Measurements from ENCODE around the gene CRYGB. TPM values are rescaled to one million over a fixed set of nuclear protein-coding genes. Genes with fewer than 3 reads are reported as not detected.
A peak's percentile ranks its signal among the peaks of the same experiment; 100 is the strongest.
"Not testable (repeated sequence)": the region's sequence is repeated elsewhere in the genome, so short reads cannot be mapped to it uniquely, and the experiment has no call there.

CRYGB gene
- total and polyA plus RNA-seq, 4 donors, result not detected

DNA sequence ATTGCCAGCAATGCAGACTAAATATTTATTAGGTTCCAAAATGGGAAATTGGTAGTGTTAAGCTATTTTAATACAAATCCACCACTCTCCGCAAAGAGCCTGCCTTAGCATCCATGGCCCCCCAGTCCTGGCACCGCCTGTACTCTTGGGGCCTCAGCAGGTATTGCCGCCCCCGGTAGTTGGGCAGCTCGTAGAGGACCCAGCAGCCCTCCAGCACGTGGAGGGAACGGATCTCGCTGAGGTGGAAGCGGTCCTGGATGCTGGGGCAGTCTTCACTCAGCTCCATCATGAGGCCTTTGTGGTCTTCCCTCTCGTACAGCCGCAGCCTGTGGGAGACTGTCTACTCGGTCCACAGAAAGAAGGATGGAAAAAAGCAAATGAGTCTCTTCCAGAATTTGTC is 17.8 kb downstream of the CRYGB start:
- intact Hi-C loops (cut with DNase I), result no loop called here
- WGBS, 2 donors, result 91 to 95% methylated on average over 12 of the region's 12 CpGs

DNA sequence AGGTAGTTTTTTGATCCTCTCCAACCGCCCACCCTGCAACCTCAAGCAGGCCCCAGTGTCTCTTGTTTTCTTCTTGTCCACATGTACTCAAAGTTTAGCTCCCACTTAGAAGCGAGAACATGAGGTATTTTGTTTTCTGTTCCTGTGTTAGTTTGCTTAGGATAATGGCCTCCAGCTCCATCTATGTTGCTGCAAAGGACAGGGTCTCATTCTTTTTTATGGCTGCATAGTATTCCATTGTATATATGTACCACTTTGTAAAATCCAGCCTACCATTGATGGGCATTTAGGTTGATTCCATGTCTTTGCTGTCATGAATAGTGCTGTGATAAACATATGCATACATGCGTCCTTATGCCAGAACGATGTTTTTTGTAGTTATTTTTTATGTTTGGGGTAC is 18.9 kb downstream of the CRYGB start:
- Histone ChIP-seq H3K9me3 (ENCODE audit: control insufficient read depth, low read length) (no peaks in the 10 kb centered on the region), H3K4me3 (ENCODE audit: low read length in 2 of 2) (no peak overlapping the region), H3K36me3 (ENCODE audit: control insufficient read depth in 1 of 2, insufficient read depth in 2 of 2, low read length in 1 of 2) (no peaks in the 10 kb centered on the region), H3K27ac (ENCODE audit: low read depth in 1 of 2, low read length in 2 of 2) (no peak overlapping the region), H3K27me3 (ENCODE audit: control insufficient read depth in 1 of 2, insufficient read depth in 2 of 2, low read length in 1 of 2) (peaks cover 0 to 2% of the 10 kb centered on the region in 2 donors), H3K4me1 (ENCODE audit: control insufficient read depth in 1 of 2, insufficient read depth in 2 of 2, low read length in 2 of 2) (no peaks in the 10 kb centered on the region)
- intact Hi-C loops (cut with DNase I), result no loop called here
- DNase-seq (no peak), ATAC-seq (ENCODE audit: low FRiP score) (no peak)
- 94 to 97% methylated on average over 4 of the region's 4 CpGs for WGBS, 2 donors

More for the DNA sequence above, 17.8 kb downstream of the CRYGB start:
- H3K4me1 ChIP-seq (ENCODE audit: control insufficient read depth in 1 of 2, insufficient read depth in 2 of 2, low read length in 2 of 2), result no peaks in the 10 kb centered on the region
- DNase-seq (no peak), ATAC-seq (ENCODE audit: low FRiP score) (no peak)
- no peak overlapping the region for H3K27ac ChIP-seq (ENCODE audit: low read depth in 1 of 2, low read length in 2 of 2)
- peaks cover 0 to 2% of the 10 kb centered on the region in 2 donors for H3K27me3 ChIP-seq (ENCODE audit: control insufficient read depth in 1 of 2, insufficient read depth in 2 of 2, low read length in 1 of 2)
- no peaks in the 10 kb centered on the region for H3K9me3 ChIP-seq (ENCODE audit: control insufficient read depth, low read length)
- H3K4me3 ChIP-seq (ENCODE audit: low read length in 2 of 2), result no peak overlapping the region
- no peaks in the 10 kb centered on the region for H3K36me3 ChIP-seq (ENCODE audit: control insufficient read depth in 1 of 2, insufficient read depth in 2 of 2, low read length in 1 of 2)

DNA sequence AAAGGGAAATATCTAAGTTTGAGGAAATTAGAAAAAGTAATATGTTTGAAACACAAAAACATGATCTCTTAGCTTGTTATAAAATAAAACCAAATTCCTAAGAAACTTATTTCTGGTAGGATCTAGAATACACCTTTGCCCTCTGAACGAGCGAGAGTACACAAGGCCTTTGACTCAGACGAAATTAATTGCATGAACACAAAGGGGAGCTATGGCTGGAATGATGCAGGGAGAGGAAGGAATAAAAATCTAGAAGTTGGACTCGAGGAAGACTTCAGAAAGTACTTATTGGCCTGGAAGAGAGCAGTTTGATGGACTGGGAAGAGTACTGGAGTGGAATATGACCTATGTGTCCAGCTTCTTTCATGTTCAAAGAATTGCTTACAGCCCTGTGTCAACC is 20.7 kb downstream of the CRYGB start:
- Histone ChIP-seq H3K4me1 (ENCODE audit: control insufficient read depth in 1 of 2, insufficient read depth in 2 of 2, low read length in 2 of 2) (no peaks in the 10 kb centered on the region), H3K9me3 (ENCODE audit: control insufficient read depth, low read length) (no peaks in the 10 kb centered on the region), H3K4me3 (ENCODE audit: low read length in 2 of 2) (no peak overlapping the region), H3K27ac (ENCODE audit: low read depth in 1 of 2, low read length in 2 of 2) (no peak overlapping the region), H3K27me3 (ENCODE audit: control insufficient read depth in 1 of 2, insufficient read depth in 2 of 2, low read length in 1 of 2) (peaks cover 0 to 2% of the 10 kb centered on the region in 2 donors), H3K36me3 (ENCODE audit: control insufficient read depth in 1 of 2, insufficient read depth in 2 of 2, low read length in 1 of 2) (no peaks in the 10 kb centered on the region)
- DNase-seq (no peak), ATAC-seq (ENCODE audit: low FRiP score) (no peak)
- intact Hi-C loops (cut with DNase I), result no loop called here
- 88 to 91% methylated on average over 4 of the region's 4 CpGs for WGBS, 2 donors

DNA sequence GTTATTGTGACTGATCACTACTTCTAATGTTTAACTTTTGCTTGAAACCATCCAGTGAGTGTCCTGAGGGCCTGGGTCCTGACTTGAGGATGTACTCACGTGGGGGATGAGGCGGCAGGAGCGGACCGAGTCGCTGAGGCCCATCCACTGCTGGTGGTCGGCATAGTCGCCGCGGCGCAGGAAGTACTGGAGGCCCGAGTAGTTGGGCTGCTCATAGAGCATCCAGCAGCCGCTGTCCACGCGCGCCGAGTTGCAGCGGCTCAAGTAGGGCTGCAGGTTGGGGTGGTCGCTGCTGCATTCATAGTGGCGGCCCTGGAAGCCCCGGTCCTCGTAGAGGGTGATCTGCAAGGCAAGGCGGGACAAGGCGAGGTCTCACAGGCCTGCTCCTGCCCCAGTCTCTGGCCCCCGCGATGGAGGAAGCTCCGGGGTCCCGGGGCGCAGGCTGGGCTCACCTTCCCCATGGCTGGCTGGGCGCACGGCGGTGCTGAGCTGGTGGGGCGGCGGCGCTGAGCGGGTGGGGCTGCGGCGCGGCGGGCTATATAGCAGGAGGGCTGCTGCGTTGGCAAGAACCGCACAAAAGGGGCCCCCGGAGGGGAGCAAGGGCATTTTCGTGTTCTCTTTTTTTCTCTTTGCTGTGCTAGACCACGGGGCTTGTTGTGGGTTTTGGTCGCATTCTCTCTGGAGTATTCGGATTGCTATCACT is 21.8 kb downstream of the CRYGB start, which contains the start of gene CRYGD:
TSS of gene CRYGD (minus strand) at position 512 of the 703 bp plus-strand sequence. CDS start at position 461, 51 bp downstream.
- WGBS, 2 donors, result 8 to 10% methylated on average over 40 to 46 of the region's 46 CpGs
- intact Hi-C loops (cut with DNase I); H3K27me3 ChIP-seq (ENCODE audit: control insufficient read depth in 1 of 2, insufficient read depth in 2 of 2, low read length in 1 of 2); DNase-seq; H3K27ac ChIP-seq (ENCODE audit: low read depth in 1 of 2, low read length in 2 of 2); H3K9me3 ChIP-seq (ENCODE audit: control insufficient read depth, low read length); H3K4me1 ChIP-seq (ENCODE audit: control insufficient read depth in 1 of 2, insufficient read depth in 2 of 2, low read length in 2 of 2); H3K36me3 ChIP-seq (ENCODE audit: control insufficient read depth in 1 of 2, insufficient read depth in 2 of 2, low read length in 1 of 2); ATAC-seq (ENCODE audit: low FRiP score); H3K4me3 ChIP-seq (ENCODE audit: low read length in 2 of 2): not testable (repeated sequence)

DNA sequence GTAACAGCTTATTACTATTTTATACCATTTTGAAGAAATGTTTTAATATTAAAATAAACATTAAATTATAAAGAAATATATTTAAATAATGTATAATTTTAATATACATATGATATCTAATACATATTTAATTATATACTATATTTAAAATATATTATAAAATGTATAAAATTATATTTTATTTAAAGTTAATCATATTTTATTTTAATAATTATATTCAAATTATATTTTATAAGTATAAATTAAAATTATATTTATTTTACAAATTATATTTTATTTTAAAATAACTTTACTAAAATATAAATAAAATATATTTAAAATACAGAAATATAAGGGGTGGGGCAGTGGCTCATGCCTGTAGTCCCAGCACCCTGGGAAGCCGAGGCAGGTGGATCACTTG is 23.7 kb downstream of the CRYGB start:
- Histone ChIP-seq H3K27ac (ENCODE audit: low read depth in 1 of 2, low read length in 2 of 2) (no peak overlapping the region), H3K4me3 (ENCODE audit: low read length in 2 of 2) (no peak overlapping the region), H3K36me3 (ENCODE audit: control insufficient read depth in 1 of 2, insufficient read depth in 2 of 2, low read length in 1 of 2) (no peaks in the 10 kb centered on the region), H3K4me1 (ENCODE audit: control insufficient read depth in 1 of 2, insufficient read depth in 2 of 2, low read length in 2 of 2) (no peaks in the 10 kb centered on the region), H3K27me3 (ENCODE audit: control insufficient read depth in 1 of 2, insufficient read depth in 2 of 2, low read length in 1 of 2) (peaks cover 0 to 2% of the 10 kb centered on the region in 2 donors), H3K9me3 (ENCODE audit: control insufficient read depth, low read length) (no peaks in the 10 kb centered on the region)
- ATAC-seq (ENCODE audit: low FRiP score) (no peak), DNase-seq (no peak)
- intact Hi-C loops (cut with DNase I), result no loop called here
- WGBS, 2 donors, result 97 to 99% methylated on average over 1 of the region's 1 CpG

DNA sequence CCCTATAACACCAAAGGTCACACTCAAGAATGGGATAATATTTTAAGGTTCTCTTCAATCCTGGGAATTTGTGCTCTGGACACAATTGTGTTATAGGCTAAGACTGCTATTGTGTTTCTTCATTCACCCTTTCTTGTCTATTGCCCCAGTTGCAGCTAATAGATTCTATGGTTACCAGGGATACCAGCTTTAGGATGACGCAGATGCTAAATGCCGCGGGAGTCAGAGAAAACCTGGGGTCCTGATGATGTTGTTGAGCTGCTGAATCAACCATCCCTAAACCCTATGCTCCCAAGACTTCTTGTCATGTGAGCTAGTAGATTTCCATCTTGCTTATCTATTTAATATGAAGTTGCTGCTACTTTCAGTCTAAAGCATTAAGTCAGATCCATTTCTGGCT is 27.0 kb downstream of the CRYGB start:
- intact Hi-C loops (cut with DNase I), result no loop called here
- ATAC-seq (ENCODE audit: low FRiP score), result no peak
- WGBS, 2 donors, result 91 to 94% methylated on average over 3 of the region's 3 CpGs
- H3K27ac ChIP-seq (ENCODE audit: low read depth in 1 of 2, low read length in 2 of 2), result no peak overlapping the region
- no peaks in the 10 kb centered on the region for H3K27me3 ChIP-seq (ENCODE audit: control insufficient read depth in 1 of 2, insufficient read depth in 2 of 2, low read length in 1 of 2)
- H3K4me3 ChIP-seq (ENCODE audit: low read length in 2 of 2), result no peak overlapping the region
- H3K4me1 ChIP-seq (ENCODE audit: control insufficient read depth in 1 of 2, insufficient read depth in 2 of 2, low read length in 2 of 2), result no peaks in the 10 kb centered on the region
- H3K9me3 ChIP-seq (ENCODE audit: control insufficient read depth, low read length), result no peaks in the 10 kb centered on the region
- DNase-seq, result no peak
- H3K36me3 ChIP-seq (ENCODE audit: control insufficient read depth in 1 of 2, insufficient read depth in 2 of 2, low read length in 1 of 2), result no peaks in the 10 kb centered on the region

DNA sequence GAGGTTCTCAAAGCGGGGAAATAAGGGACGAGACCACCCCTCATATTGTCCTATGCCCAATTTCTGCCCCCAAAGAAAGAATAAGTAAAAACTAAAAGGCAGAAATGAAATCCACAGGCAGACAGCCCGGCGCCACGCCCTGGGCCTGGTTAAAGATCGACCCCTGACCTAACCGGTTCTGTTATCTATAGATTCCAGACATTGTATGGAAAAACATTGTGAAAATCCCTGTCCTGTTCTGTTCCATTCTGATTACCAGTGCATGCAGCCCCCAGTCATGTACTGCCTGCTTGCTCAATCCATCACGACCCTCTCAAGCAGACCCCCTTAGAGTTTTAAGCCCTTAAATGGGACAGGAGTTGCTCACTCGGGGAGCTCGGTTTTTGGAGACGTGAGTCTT is 28.6 kb downstream of the CRYGB start:
- H3K27me3 ChIP-seq (ENCODE audit: control insufficient read depth in 1 of 2, insufficient read depth in 2 of 2, low read length in 1 of 2); intact Hi-C loops (cut with DNase I); H3K4me3 ChIP-seq (ENCODE audit: low read length in 2 of 2); DNase-seq; H3K4me1 ChIP-seq (ENCODE audit: control insufficient read depth in 1 of 2, insufficient read depth in 2 of 2, low read length in 2 of 2); ATAC-seq (ENCODE audit: low FRiP score); H3K9me3 ChIP-seq (ENCODE audit: control insufficient read depth, low read length); H3K27ac ChIP-seq (ENCODE audit: low read depth in 1 of 2, low read length in 2 of 2); H3K36me3 ChIP-seq (ENCODE audit: control insufficient read depth in 1 of 2, insufficient read depth in 2 of 2, low read length in 1 of 2): not testable (repeated sequence)
- WGBS, 2 donors, result 93 to 98% methylated on average over 11 of the region's 11 CpGs

DNA sequence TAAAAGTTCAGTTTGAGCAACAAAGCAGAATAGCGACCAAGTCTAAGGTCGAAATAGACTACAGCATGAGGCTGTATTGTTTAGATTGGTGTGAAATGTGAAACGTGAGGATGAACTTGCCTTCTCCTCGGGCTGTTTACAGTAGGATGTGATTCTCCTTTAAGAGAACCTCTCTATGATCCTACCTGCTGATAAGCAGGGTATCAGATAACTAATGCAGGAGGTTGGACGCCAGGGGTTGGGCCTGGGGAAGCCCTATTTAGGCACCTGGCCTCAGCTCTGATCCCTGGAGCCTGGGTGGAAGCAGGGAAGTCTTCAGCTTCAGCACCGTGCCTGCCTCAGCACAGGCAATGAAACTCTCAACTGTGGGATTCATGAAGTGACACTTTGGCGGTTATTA is 33.0 kb downstream of the CRYGB start:
- intact Hi-C loops (cut with DNase I), result no loop called here
- H3K9me3 ChIP-seq (ENCODE audit: control insufficient read depth, low read length), result no peaks in the 10 kb centered on the region
- no peak for ATAC-seq (ENCODE audit: low FRiP score)
- no peak for DNase-seq
- no peaks in the 10 kb centered on the region for H3K27me3 ChIP-seq (ENCODE audit: control insufficient read depth in 1 of 2, insufficient read depth in 2 of 2, low read length in 1 of 2)
- no peaks in the 10 kb centered on the region for H3K4me1 ChIP-seq (ENCODE audit: control insufficient read depth in 1 of 2, insufficient read depth in 2 of 2, low read length in 2 of 2)
- H3K27ac ChIP-seq (ENCODE audit: low read depth in 1 of 2, low read length in 2 of 2), result no peak overlapping the region
- H3K4me3 ChIP-seq (ENCODE audit: low read length in 2 of 2), result no peak overlapping the region
- H3K36me3 ChIP-seq (ENCODE audit: control insufficient read depth in 1 of 2, insufficient read depth in 2 of 2, low read length in 1 of 2), result no peaks in the 10 kb centered on the region
- WGBS, 2 donors, result 64 to 68% methylated on average over 7 of the region's 7 CpGs

DNA sequence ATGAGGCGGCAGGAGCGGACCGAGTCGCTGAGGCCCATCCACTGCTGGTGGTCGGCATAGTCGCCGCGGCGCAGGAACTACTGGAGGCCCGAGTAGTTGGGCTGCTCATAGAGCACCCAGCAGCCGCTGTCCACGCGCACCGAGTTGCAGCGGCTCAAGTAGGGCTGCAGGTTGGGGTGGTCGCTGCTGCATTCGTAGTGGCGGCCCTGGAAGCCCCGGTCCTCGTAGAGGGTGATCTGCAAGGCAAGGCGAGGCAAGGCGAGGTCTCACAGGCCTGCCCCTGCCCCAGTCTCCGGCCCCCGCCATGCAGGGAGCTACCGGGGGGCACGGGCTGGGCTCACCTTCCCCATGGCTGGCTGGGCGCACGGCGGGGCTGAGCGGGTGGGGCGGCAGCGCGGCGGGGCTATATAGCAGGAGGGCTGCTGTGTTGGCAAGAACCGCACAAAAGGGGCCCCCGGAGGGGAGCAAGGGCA is 33.6 kb downstream of the CRYGB start:
- peak; percentile 26 for ATAC-seq (ENCODE audit: low FRiP score)
- H3K4me1 ChIP-seq (ENCODE audit: control insufficient read depth in 1 of 2, insufficient read depth in 2 of 2, low read length in 2 of 2); H3K4me3 ChIP-seq (ENCODE audit: low read length in 2 of 2); H3K27me3 ChIP-seq (ENCODE audit: control insufficient read depth in 1 of 2, insufficient read depth in 2 of 2, low read length in 1 of 2); H3K9me3 ChIP-seq (ENCODE audit: control insufficient read depth, low read length); intact Hi-C loops (cut with DNase I); H3K27ac ChIP-seq (ENCODE audit: low read depth in 1 of 2, low read length in 2 of 2); H3K36me3 ChIP-seq (ENCODE audit: control insufficient read depth in 1 of 2, insufficient read depth in 2 of 2, low read length in 1 of 2); DNase-seq: not testable (repeated sequence)
- 5% methylated on average over 25 to 36 of the region's 36 CpGs for WGBS, 2 donors
